SU-DHL-6 (cell line): ENCODE measurements around the gene WNT1.

Experiments
- H2AFZ ChIP-seq: fragments of 200-600 bp; sonication (generic); 2 replicates; pipeline ENCODE4 v1.6.1; 2014; ENCODE audit warnings: low read depth, mild to moderate bottlenecking, moderate library complexity, mixed read lengths, antibody characterized with exemption, low read length; ENCODE audit not compliant: severe bottlenecking
- H3F3A ChIP-seq: fragments of 200-600 bp; shearing (Covaris generic); 2 replicates; pipeline ENCODE4 v1.6.0; 2016; ENCODE audit warnings: antibody characterized with exemption, mild to moderate bottlenecking; ENCODE audit not compliant: insufficient read depth
- H3K27ac ChIP-seq: fragments of 200-600 bp; sonication (generic); 2 replicates; pipeline ENCODE4 v1.5.1; 2016; ENCODE audit warnings: low read depth, mild to moderate bottlenecking, low read length, moderate library complexity, mixed read lengths
- H3K27me3 ChIP-seq: fragments of 200-600 bp; sonication (generic), shearing (Covaris generic); 2 replicates; pipeline ENCODE4 v1.6.0; 2014; ENCODE audit warnings: mild to moderate bottlenecking, low read length
- H3K36me3 ChIP-seq: fragments of 200-600 bp; sonication (generic); 2 replicates; pipeline ENCODE4 v1.6.1; 2014; ENCODE audit warnings: mild to moderate bottlenecking, low read length, mixed read lengths
- H3K4me2 ChIP-seq: fragments of 300-600, 200-600 bp; shearing (Covaris generic), sonication (generic); 2 replicates; pipeline ENCODE4 v1.6.0; 2014; ENCODE audit warnings: low read length, low read depth, mild to moderate bottlenecking; ENCODE audit not compliant: poor library complexity, severe bottlenecking
- H3K4me3 ChIP-seq: fragments of 200-600 bp; sonication (generic); 2 replicates; pipeline ENCODE4 v1.5.1; 2014; ENCODE audit warnings: antibody characterized with exemption, low read length, mild to moderate bottlenecking, mixed read lengths; ENCODE audit not compliant: insufficient read depth, poor library complexity, severe bottlenecking
- H3K79me2 ChIP-seq: fragments of 200-600 bp; sonication (generic); 2 replicates; pipeline ENCODE4 v1.6.1; 2014; ENCODE audit warnings: mild to moderate bottlenecking, low read length, moderate library complexity; ENCODE audit not compliant: insufficient read depth
- H3K9ac ChIP-seq: fragments of 200-600 bp; sonication (generic); 2 replicates; pipeline ENCODE4 v1.7.0; 2014; ENCODE audit warnings: mild to moderate bottlenecking, low read length
- H3K9me2 ChIP-seq: fragments of 200-600 bp; sonication (generic); replicated peaks from 2 replicates; pipeline ENCODE4 v1.6.1; 2014; ENCODE audit warnings: low read length; ENCODE audit not compliant: insufficient read depth
- H3K9me3 ChIP-seq: fragments of 200-600 bp; sonication (generic); 2 replicates; pipeline ENCODE4 v1.6.1; 2014; ENCODE audit warnings: low read length, mixed read lengths; ENCODE audit not compliant: insufficient read depth
- H4K20me1 ChIP-seq: fragments of 200-600 bp; sonication (generic); 2 replicates; pipeline ENCODE4 v1.6.1; 2014; ENCODE audit warnings: low read depth, mild to moderate bottlenecking, antibody characterized with exemption, low read length, moderate library complexity, mixed read lengths
- CTCF ChIP-seq: fragments of 200-600 bp; sonication (generic); IDR thresholded peaks from one replicate; pipeline ENCODE4 v1.5.1; 2017; ENCODE audit warnings: antibody characterized with exemption, mild to moderate bottlenecking, low read length, moderate library complexity; ENCODE audit not compliant: insufficient read depth, poor library complexity, severe bottlenecking
- EZH2phosphoT487 ChIP-seq: fragments of 200-600 bp; sonication (generic), shearing (Covaris generic); conservative IDR thresholded peaks from 2 replicates; pipeline ENCODE4 v1.6.1; 2018; ENCODE audit warnings: mild to moderate bottlenecking, antibody characterized with exemption, low read length, moderate library complexity, mixed read lengths

The WNT1 gene

DNA sequence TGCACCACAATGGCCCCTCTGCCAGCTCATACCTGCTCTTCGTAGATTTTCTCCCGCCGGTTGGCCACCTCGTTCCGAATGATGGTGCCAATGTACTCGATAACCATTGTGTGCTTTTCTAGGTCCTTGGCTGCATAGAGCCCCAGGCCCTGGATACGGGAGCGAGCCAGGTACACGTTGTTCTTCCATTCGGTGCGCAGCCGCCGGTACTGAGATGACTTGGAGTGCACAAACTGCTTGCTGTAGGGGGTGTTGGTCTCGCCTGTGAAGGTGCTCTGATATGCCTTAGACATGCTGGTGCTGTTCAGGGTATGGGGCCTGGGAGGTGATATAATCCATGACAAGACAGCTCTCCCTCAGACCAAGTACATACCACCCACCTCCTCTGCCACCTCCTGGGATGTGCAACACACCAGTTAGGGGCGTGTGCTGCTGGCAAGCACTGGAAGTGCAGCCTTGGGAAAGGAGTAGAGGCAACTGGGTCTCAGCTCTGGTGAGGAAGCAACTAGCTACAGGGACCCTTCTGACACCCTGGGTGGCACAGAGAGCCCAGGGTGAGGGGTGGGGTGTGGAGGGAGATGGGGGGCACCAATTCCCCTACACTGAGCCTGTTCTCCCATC is 44.5 kb downstream of the WNT1 start:
- Histone ChIP-seq H2AFZ (no peak overlapping the region), H3K9me3 (no peaks in the 10 kb centered on the region), H3K4me2 (no peak overlapping the region), H4K20me1 (no peaks in the 10 kb centered on the region), H3K9me2 (no peaks in the 10 kb centered on the region), H3K36me3 (no peaks in the 10 kb centered on the region), H3F3A (peaks cover 20% of the 10 kb centered on the region), H3K79me2 (0 out of 2 replicates have a peak, but pooled peaks cover 6% of the 10 kb centered on the region), H3K4me3 (no peak overlapping the region), H3K27ac (no peak overlapping the region), H3K27me3 (no peaks in the 10 kb centered on the region), H3K9ac (no peak overlapping the region)
- no peak for TF ChIP-seq CTCF

DNA sequence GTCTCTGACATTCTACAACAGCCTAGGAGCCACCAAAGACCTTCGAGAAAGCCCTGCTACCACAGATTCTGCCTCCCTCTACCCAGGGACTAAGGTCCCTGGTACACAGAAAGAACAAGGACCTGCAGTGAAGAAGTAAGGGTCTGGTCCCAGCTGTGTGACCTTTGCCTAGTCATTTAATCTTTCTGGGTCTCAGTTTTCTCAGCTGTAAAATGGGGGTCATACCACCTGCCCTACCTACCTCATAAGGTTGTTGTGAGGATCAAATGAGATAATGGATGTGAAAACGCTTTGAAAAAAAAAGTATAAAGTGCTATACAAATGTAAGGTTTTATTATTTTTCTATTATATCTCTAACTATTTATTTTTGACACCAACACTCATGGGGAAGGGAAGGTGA is 45.7 kb downstream of the WNT1 start:
- Histone ChIP-seq H3K9me2 (no peaks in the 10 kb centered on the region), H3K4me3 (no peak overlapping the region), H3K9me3 (no peaks in the 10 kb centered on the region), H2AFZ (no peak overlapping the region), H3K9ac (no peak overlapping the region), H3F3A (peaks cover 19% of the 10 kb centered on the region), H3K4me2 (no peak overlapping the region), H3K27ac (no peak overlapping the region), H3K27me3 (no peaks in the 10 kb centered on the region), H4K20me1 (no peaks in the 10 kb centered on the region), H3K79me2 (no peaks in the 10 kb centered on the region), H3K36me3 (no peaks in the 10 kb centered on the region; the same call in 1 of the 2 replicates)
- TF ChIP-seq EZH2phosphoT487 (no peak), CTCF (no peak)

DNA sequence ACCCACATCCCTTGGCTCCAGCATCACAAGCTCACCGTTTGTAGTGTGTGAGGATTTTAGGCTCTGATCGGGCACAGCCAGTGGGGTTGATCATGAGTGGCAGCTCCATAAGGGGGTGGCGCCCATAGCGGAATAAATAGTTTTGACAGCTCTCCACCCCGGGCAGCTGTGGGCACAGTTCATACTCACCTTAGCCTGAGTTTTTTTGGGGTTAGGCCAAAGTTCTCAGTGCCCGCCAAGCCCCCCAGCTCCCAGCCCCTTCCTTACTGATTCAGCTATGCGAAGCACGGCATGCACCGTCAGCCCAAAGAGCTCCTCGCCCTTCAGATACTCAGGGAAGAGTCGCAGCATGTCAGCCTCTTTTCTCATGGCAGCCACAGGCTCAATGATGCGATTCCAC is 46.4 kb downstream of the WNT1 start:
- TF ChIP-seq CTCF (no peak), EZH2phosphoT487 (no peak)
- no peak overlapping the region for H3K4me3 ChIP-seq
- H3K9me3 ChIP-seq: no peaks in the 10 kb centered on the region
- no peaks in the 10 kb centered on the region for H3K79me2 ChIP-seq
- no peaks in the 10 kb centered on the region for H3K27me3 ChIP-seq
- H3K36me3 ChIP-seq: no peaks in the 10 kb centered on the region; the same call in 1 of the 2 replicates
- no peak overlapping the region for H2AFZ ChIP-seq
- no peaks in the 10 kb centered on the region for H4K20me1 ChIP-seq
- no peak overlapping the region for H3K27ac ChIP-seq
- H3K9ac ChIP-seq: no peak overlapping the region
- no peaks in the 10 kb centered on the region for H3K9me2 ChIP-seq
- no peak overlapping the region for H3K4me2 ChIP-seq
- peaks cover 12% of the 10 kb centered on the region for H3F3A ChIP-seq
